NCI-H1105 (cell line): Measurements from ENCODE around the gene DNAJC3.
"Not testable (repeated sequence)": the region's sequence is repeated elsewhere in the genome, so short reads cannot be mapped to it uniquely, and the experiment has no call there.

Source experiments
- DNase-seq: peaks from one replicate; lab custom pipeline; 2025; lab: John Stamatoyannopoulos, UW

DNAJC3 gene

GRCh38 chr13:95676762-95677563 lies at the start of gene DNAJC3:
TSS of gene DNAJC3 (plus strand) at chr13:95677139. CDS start at chr13:95677256, 117 bp downstream.
- DNase-seq: peak; percentile 87

DNA sequence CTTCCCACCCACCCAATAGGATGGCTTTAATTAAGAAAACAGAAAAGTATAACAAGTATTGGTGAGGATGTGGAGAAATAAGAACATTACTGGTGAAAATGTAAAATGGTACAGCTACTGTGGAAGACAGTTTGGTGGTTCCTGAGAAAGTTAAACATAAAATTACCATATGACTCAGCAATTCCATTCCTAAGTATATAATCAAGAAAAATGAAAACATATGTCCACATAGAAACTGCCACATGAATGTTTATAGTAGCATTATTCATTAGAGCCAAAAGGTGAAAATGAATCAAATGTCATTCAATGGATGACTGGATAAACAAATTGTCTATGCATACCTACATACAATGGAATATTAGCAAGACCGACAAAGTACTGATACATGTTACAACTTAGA lies 49.3 kb upstream of the DNAJC3 start:
- DNase-seq: no peak

DNA sequence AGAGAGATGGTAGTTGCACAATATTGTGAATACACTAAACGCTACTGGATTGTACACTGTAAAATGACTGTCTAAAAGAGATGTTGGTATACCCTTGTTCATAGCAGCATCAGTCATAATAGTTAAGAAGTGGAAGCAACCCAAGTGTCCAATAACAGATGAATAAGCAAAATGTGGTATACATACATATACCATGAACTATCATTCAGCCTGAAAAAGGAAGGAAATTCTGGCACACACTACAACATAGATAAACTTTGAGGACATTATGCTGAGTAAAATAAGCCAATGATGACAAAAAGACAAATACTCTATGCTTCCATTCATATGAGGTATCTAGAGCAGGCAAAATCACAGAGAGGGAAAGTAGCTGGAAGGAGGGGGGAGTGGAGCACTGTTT lies 48.5 kb upstream of the DNAJC3 start:
- no peak for DNase-seq

- no peak for DNase-seq
Measured at GRCh38 chr13:95629071-95629470, 47.9 kb upstream of the DNAJC3 start.

- no peak for DNase-seq
Measured at GRCh38 chr13:95630593-95630992, 46.3 kb upstream of the DNAJC3 start.

- no peak for DNase-seq
Measured at GRCh38 chr13:95636853-95637252, 40.1 kb upstream of the DNAJC3 start.

DNA sequence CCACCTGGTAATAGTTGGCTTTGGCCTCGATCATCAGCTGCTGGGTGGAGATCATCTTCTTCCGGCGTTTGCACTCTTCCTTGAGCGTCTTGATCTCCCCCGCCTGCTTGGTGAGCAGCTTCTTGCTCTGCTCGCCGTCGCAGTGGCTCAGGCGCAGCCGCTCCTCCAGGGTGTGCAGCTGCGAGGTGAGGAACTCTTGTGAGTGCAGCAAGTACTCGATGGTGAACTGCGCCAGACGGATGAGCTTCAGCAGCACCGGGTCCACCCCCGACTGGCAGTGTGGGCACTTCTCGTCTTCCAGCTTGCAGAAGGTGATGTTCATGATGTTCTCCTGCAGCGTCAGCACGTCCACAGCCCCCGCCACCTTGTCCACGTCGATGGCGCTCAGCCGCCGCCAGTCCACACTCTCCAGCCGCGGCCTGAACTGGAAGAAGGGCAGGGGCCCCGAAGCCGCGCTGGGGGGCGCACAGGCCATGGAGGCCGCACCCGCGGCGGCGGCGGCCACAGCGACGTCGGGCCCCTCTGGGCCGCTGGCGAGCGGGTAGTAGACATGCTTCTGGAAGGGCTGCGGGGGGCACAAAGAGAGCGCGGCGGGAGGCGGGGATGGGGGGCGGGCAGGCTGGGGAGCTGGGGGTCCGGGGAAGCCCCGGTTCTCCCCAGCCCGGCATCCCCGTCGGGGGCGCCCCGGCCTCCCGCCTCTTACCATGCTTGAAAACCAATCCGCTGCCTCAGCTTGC lies 35.5 kb upstream of the DNAJC3 start:
- peak; percentile 23 for DNase-seq

- DNase-seq: peak; percentile 29
Measured at GRCh38 chr13:95642028-95642621, 34.8 kb upstream of the DNAJC3 start.

- no peak for DNase-seq
Measured at GRCh38 chr13:95642999-95643398, 33.9 kb upstream of the DNAJC3 start.

- DNase-seq: peak; percentile 4
Measured at GRCh38 chr13:95643571-95643935, 33.4 kb upstream of the DNAJC3 start.

DNA sequence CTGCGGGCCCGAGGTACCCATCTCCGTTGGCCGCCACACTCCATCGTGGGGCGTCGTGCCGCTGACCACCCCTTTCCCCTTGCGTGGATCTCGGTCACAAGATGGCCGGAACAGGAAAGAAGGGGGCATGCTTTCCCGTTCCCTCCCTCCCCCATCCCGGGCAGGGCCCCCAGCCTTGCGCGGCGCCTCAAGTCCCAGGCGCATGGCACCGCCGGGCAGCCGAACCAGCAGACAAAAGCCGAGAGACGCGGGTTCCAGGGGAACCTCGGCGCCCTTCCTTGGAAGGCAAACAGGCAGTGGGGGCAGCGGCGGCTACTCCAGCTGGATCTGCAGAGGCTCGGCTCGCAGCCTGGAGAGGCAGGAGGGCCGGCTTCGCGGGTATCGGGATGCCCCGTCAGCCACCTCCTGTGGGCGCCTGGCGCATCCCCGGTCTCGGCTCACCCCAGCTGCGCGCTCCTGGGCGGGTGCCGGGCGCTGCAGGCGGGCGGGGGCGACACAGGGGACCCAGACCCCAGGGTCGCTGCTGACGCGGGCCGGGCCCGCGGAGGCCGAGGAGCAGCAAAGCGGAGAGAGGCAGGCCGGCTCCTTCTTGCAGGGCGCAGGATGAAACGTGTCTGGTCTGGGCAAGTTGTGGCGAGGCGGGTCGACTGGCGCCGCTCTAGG lies 32.9 kb upstream of the DNAJC3 start:
- DNase-seq: peak; percentile 7

GRCh38 chr13:95644601-95645052 lies 32.3 kb upstream of the DNAJC3 start, which contains the start of gene DZIP1:
TSS of gene DZIP1 (minus strand) at chr13:95644706. CDS start at chr13:95642029, 2,677 bp downstream.
- peak; percentile 51 for DNase-seq

GRCh38 chr13:95647321-95647720 lies 29.6 kb upstream of the DNAJC3 start:
- no peak for DNase-seq

- DNase-seq: no peak
Measured at GRCh38 chr13:95650696-95651095, 26.2 kb upstream of the DNAJC3 start.

DNA sequence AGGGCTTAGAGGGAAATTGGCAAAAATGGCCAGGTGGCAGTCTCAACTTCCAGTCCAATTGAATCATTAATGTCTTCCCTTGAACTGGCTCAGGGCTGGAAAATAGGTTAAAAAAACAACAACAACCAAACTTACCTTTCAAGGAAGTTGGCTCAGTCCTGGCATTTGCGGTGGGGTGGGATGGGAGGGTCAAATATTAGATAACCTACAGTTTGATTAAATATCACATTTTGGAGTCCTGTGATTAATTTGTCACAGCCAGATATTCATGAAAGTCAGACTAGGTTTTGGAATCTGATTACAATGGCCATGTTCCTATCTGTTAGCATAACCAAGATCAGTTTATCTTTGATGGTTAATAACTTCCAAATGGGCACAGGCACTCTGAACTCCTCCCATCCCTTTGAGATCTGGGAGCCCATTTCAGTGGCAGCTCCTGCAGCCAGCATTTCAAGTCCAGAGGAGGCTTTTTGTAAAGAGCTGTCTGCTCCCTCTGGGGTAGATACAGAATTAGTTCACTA lies 24.6 kb upstream of the DNAJC3 start:
- no peak for DNase-seq

DNA sequence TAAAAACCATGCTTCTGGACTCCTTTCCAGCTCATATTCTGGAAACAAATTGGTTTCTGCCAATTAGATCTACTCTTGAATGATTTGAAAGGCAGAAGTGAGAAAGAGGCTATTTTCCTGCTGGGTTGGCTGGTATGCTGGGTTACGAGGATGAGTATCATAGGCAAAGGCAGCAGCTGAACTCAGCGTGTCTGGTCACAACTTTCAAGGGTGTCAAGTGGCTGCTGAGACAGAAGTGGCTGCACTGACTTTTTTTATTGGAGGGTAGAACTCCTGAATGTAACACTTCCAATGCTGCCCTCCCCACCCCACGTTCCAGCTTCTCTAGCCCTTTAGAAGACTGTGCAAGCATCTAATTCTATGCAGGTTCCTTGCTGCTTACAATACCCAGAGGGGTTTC lies 24.1 kb upstream of the DNAJC3 start:
- DNase-seq: no peak

DNA sequence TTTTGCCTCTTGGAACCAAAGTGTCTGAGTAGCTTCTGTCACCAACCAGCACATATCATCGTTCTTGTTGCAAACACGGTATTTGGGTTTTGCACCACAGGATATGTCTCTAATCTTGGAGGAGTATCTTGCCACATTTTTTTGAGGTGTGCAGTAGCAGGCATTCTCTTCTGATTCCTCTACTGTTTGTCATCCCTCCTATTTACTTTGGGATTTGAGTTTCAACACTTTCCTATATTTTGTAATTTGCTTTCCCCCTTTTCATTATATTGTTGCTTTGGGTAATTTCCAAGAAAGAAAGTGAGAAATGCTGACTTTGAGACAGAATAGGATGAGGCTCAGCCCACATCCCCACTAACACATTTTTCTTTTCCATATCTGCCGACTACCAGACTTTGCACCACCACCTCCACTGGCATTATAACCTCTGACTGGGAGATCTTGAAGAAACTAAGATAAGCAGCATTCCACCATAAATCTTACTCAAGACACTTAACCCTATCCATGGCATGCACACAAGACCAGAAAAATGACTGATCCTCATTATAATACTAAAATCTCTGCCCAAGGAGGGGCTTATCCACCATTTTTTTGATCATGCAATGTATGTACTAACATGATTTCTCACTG lies 20.4 kb upstream of the DNAJC3 start:
- no peak for DNase-seq

DNA sequence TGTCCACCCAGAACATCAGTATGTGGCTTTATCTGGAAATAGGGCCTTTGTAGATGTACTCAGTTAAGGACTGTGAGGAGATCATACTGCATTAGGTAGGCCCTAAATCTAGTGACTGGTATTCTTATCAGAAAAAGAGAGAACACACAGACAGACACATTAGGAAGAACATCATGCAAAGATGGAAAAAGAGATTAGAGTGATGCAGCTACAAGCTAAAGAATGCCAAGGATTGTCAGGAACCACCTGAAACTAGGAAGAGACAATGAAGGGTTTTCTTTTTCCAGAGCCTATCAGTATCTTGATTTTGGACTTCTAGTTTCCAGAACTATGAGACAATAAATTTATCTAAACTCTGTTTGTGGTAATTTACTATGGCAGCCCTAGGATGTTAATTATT lies 17.4 kb upstream of the DNAJC3 start:
- DNase-seq: no peak

DNA sequence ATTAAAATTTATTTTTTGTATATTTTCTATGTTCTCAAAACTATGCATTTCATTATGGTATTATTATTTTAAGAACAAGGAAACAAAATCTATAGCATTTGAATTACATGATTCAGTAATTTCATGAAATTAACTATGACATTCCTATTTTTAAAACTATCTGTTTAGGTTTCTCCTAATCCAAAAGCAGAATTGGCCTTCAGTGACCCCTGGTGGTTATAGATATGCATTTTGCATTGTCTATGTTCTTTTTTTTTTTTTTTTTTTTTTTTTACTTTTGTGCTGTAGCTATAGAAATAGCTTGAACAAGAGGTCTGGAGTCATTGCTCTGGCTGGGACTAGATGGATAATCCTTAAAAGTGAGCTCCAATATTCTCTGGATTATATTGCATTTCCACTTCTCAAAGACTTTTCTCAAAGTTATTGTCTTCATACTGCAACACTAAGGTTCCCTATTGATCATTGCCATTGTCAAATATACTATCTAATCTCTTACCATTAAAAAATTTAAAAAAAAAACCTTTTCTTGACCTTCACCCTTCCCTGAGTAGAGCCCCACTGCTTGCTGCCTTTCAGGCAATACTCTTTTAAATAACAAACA lies 15.9 kb upstream of the DNAJC3 start:
- peak; percentile 6 for DNase-seq

- DNase-seq: not testable (repeated sequence)
Measured at GRCh38 chr13:95667235-95667634, 9.7 kb upstream of the DNAJC3 start.

DNA sequence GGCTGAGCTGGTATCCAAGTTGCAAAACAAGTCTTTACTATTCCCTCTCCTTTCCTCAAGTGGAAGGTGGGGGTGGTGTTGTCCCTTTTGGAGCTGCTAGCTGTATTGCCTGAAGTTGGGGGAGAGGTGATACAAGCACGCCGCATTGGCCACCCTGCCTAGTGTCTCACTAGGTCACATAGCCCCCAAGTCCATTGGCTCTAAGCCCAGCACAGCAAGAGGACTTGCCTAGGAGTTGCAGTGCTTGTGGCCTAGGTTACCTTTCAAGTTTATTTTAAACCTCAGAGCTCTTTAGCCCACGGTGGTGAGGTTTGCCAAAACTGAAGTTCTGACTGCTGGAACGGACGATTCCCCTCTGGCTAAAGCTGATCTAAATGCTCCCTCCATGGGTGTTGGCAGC lies 5.3 kb upstream of the DNAJC3 start:
- DNase-seq: no peak
